Measurements from ENCODE around the gene MAP3K21.

- no peak for TF ChIP-seq CTCF (IDR thresholded peaks at IDR 0.05 in 8 of 11, conservative IDR thresholded peaks at IDR 0.05 in 3 of 11)
- TF ChIP-seq POLR2AphosphoS5 (IDR thresholded peaks at IDR 0.05), result no peak
These were observed 11.7 kb upstream of the MAP3K21 start for GRCh38 chr1:233315718-233316301.

All from spleen (tissue), 7 donors.